GM19468 (cell line): ENCODE measurements around the gene EPB41.

Experiments
- ATAC-seq: cut with Tn5 transposase; IDR thresholded peaks from one replicate; pipeline ENCODE4 v1.9.1; 2021; ENCODE audit warnings: mild to moderate bottlenecking, moderate library complexity, moderate number of reproducible peaks; ENCODE audit not compliant: unreplicated experiment; ENCODE audit errors: extremely low read depth

EPB41 gene

GRCh38 chr1:28890435-28890834 is 23.9 kb upstream of the EPB41 start:
- no peak for ATAC-seq

GRCh38 chr1:28890836-28891235 is 23.5 kb upstream of the EPB41 start:
- ATAC-seq, result no peak

GRCh38 chr1:28891256-28891655 is 23.1 kb upstream of the EPB41 start:
- ATAC-seq, result no peak

- no peak for ATAC-seq
These were observed 20.8 kb upstream of the EPB41 start for GRCh38 chr1:28893403-28894102.

- no peak for ATAC-seq
These were observed 19.6 kb upstream of the EPB41 start for GRCh38 chr1:28894785-28895184.

- no peak for ATAC-seq
These were observed 18.3 kb upstream of the EPB41 start for GRCh38 chr1:28895896-28896608.

- no peak for ATAC-seq
These were observed 17.8 kb upstream of the EPB41 start for GRCh38 chr1:28896609-28896986.

- no peak for ATAC-seq
These were observed 16.6 kb upstream of the EPB41 start for GRCh38 chr1:28897789-28898188.

- ATAC-seq, result no peak
These were observed 15.9 kb upstream of the EPB41 start for GRCh38 chr1:28898405-28898881.

- ATAC-seq, result no peak
These were observed 15.1 kb upstream of the EPB41 start for GRCh38 chr1:28899267-28899666.

- ATAC-seq, result no peak
These were observed 13.8 kb upstream of the EPB41 start for GRCh38 chr1:28900562-28900961.

GRCh38 chr1:28902738-28903137 is 11.6 kb upstream of the EPB41 start:
- ATAC-seq, result no peak

- no peak for ATAC-seq
These were observed 8.3 kb upstream of the EPB41 start for GRCh38 chr1:28905921-28906666.

GRCh38 chr1:28909198-28909597 is 5.2 kb upstream of the EPB41 start:
- ATAC-seq, result no peak

GRCh38 chr1:28910379-28911115 is 3.8 kb upstream of the EPB41 start:
- ATAC-seq, result no peak

GRCh38 chr1:28913786-28914227 is 562 bp upstream of the EPB41 start:
- no peak for ATAC-seq

- ATAC-seq, result no peak
These were observed 894 bp downstream of the EPB41 start for GRCh38 chr1:28915031-28915895.

- ATAC-seq, result no peak
These were observed 3.4 kb downstream of the EPB41 start for GRCh38 chr1:28917757-28918118.

GRCh38 chr1:28921286-28921869 is 7.0 kb downstream of the EPB41 start:
- ATAC-seq, result no peak
